HT-29 (cell line): ENCODE measurements around the gene CBX2. TPM values are rescaled to one million over a fixed set of nuclear protein-coding genes. Genes with fewer than 3 reads are reported as not detected.

Source experiments
- DNase-seq: peaks from one replicate; pipeline ENCODE4 v3.0.0-alpha.2; 2015; ENCODE audit warnings: low spot score
- total RNA-seq: library from RNA; depleted of rRNA; stranded (reverse); fragments of >200 nt; shearing (Covaris generic); gene quantifications from 2 replicates; pipeline ENCODE4 v1.2.3, GENCODE V29; 2014

Gene CBX2
- total RNA-seq, 1 experiment from 2014 or later = 13.4 TPM

DNA sequence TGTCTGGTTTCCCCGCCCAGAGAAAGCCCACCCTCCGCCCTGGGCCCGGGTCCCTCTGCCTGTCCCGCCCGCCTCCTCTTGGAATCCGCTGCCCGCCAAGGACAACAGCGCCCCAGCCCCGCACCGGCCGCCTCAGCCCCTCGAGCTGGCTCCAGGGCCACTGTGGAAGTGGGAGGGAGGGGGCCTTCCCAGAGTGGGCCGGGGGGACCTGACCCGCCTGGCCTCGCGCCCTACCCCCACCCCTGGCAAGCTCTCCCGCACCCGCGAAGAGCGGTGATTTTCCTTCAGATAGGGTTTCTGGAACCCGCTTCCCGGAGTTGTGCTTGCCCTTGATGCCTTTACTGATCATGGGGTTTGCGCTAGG is 21.2 kb downstream of the CBX2 start:
- DNase-seq = no peak

DNA sequence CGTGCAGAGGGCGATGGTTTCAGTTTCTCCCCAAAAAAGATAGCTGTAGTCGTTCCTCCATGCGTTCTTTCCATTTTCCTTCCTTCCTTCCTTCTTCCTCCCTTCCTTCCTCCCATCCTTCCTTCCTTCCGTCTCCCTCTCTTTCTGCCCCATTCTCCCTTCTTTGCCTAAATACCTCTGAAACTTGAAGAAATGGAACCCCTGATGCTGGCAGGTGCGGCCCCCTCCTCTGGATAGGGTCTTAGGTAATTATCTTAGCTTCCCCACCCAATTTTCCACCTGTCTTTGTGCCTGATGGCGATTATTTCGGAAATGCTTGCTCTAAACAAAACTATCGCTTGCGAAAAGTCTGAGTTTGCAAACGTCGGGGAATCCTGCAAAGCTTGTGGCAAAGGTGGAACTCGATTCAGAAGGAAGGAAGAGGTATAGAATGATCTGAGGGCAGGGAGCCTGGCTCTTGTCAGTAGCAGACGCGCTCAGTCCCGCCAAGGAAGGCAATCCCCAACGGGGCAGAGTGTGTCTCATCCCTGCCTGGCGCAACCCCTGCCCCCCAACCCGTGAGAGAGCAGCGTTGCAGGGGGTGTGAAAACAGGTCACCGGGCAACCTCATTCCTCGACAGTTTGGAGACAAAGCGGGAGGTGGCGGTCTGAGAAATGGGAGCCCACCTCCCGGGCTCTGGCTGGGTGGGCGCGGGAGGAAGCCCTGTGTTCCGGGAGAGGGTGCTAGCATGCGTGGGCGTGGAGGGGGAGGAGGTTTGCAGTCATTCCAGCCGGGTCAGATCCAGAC is 21.8 kb downstream of the CBX2 start:
- no peak for DNase-seq

DNA sequence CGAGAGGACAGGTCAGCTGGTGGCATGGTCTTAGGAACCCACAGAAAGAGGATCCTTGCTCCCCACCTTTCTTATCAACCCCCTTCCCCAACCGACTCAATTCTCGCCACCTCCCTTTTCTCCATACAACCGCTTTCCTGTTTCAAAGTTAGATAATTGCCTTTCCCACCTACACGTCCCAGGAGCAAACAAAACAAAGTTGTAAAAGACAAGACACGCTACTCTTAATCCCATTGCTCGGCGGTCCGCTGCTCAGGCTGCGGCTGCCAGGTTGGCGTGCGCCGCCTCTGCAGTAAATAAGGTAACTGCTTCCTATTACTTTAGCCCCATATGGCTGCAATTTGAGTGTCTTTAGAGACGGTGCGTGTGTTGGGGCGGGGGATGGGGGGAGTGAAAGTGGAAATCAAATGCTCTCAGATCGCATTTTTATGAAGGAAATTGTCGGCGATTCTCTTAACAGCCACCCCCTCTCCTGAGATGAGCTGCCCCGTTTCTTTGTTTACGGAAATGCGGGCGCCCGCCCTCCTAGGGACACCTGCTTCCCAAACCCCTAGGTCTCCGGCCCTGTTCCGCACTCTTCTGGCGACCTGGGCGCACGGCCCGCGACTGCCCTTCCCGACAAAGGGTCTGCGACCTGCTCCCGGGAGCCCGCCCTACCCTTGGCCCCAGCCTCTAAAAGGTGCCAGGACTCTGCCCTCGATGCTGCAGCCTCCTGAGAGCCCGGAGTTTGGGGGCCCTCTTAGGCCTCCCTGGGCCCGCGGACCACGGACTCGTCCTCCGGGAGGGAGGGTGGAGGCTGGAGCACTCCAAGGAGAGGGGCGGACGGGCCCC is 22.6 kb downstream of the CBX2 start:
- peak; percentile 66 for DNase-seq

DNA sequence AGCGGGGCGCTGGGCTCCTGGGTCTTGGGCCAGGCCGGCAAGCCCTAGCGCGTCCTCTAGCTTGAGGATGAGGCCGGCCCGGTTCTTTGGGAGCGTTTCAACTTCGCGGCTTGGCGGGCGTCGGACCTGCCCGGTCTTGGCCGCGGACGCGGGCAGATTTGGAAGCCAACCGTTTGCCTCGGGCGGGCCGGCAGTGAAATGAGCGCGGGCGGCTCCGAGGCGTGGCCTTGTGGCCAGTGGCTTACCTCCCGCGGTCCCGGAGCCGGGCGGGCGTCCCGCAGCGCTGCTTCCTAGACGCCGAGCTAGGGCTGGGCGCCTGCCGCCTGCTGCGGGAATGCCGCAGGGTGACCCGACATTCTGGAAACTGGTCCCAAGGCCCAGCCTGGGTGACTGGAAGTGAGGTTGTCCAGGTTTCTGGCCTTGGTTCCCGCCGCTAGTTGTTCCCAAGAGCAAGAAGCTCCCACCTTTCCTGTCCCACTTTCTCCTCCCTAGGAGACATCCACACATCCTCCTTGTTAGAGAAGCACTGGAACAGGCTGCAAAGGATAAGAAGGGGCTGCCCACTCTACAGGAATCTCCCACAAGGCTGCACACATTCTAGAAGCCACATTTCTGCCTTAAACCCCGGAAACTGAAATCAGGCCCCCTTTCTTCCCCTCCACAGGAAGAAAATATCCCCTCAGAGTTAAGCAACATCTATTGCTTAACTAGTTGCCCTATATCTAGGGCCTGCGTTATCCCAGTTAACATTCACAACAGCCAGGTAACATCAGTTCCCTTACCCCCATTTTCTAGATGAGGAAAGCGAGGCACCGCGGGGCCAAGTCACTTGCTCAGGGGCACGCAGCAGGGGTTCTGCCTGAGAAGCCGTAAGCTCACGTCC is 23.4 kb downstream of the CBX2 start:
- DNase-seq = no peak

DNA sequence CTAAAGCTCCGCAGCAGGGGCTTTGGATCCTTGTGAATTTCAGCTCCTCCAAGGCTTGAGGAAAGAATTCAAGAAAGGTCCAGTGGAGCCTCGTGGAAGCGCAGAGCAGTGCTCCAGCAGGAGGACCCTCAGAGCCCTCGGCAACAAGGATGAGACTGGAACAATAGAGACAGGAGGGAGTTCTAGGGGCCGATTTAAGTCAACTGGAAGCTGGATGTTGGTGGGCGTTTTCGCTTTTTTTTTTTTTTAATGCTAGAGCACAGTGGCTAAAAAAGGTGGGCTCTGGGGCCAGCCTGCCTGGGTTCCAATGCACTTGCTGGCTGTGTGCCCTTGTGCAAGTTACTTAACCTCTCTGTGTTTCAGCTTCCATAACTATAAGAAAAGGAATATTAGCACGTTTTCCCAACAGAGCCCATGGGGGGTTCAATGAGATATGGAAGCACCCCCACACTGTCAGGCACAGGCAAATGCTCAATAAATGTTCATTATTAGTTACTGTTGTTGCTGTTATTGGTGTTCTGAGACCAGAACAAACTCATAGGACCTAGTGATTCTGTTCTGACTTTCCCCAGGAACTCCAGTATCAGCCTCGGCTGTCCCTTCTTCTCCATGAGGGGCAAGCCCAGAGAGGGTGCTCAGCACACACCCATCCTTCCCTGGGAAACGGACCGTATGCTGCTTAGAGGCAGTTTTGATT is 24.2 kb downstream of the CBX2 start:
- no peak for DNase-seq

DNA sequence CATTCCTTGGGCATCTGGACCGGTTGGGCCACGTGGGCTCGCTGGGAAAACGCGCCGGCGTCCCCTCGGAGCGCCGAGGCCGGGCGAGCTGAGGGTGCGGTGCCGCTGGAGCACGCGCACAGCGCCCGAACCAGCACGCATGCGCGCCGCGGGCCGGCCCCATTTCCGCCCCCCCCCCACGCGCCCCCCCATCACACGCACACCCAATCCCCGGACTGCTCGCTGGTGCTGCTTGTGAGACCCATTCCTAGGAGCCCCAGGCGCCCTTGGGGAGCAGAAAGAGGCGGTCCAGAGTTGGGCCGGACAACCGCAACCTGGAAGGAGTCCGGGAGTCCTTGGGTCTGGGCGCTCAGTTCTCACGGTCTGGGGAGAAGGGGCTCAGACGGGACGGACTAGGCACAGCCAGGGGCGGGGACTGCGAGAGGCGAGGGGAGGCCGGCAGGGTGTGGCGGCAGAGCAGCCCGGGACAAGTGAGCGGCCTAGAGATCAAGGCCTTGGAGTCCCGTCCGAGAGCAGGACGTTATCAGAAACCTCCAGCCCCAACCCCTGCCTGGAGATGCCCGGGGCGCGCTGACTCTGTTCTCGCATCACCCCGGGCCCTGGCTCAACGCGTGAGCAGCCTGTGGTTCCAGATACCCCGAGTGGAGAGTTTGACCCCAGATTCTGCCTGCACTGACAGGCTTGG is 24.9 kb downstream of the CBX2 start:
- no peak for DNase-seq

DNA sequence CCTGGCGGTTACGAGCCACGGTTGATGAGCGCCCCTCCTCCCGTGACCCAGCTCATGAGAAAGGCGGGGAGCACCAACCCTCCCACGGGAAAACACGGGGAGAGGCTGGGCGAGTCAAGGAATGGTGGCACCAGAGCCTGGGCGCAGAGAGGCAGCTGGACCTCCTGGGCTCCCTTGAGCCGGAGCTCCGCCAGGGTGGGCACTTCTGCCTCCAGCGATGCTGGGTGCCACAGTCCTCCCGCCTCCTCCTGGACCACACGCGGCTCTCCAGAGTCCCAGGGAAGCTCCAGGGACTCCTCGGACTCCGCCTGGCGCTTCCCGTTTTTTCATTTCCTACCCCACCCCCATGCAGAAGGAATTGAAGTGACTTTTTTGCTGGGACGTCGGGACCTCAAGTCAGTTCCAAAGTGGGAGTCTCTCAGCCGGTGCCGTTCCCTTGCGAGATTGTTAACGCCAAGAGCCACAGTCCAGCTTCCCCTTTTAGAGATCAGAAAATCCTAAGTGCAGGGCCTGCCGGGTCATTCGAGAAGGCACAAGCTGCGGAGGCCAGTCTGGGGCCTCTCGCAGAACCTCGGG is 25.6 kb downstream of the CBX2 start:
- no peak for DNase-seq

DNA sequence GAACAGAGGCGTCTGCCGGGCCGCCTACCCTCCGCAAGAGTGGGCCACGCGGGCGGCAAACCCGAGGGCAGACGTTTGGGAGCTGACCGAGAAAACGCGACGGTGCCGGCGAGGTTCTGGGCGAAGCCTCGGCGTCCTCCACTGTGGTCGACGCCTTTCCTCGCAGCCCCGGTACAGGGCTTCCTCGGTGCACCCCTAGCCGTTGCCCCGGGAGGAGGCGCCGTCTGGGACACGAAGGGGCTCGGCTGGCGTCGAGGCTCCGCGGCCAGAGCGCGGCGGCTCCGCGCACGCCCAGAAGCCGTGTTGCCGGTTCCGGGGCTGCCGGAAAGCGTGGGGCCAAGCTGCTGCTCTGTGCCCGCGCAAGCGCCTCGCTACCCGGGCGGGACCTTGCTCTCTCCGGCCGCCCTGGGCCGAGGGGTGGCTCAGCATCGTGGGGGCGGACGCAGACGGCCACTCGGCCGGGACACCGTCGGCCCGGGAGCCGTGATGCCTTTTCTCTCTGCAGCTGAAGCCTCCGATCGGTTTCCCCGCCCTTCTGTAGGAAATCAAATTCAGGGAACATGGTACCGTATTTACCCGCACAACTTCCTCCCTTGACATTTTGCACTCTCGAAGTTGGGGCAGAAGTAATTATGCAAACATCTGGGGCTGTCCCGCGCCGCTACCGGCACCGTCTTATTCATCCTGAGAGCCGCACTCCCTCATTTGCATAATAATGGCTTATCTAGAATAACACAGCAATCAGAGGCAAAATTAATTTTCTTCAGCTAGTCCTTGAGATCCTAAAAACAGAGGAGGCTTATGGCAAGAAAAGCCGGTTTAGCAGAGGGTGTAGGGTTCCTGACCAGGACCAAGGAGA is 26.3 kb downstream of the CBX2 start:
- DNase-seq = no peak

DNA sequence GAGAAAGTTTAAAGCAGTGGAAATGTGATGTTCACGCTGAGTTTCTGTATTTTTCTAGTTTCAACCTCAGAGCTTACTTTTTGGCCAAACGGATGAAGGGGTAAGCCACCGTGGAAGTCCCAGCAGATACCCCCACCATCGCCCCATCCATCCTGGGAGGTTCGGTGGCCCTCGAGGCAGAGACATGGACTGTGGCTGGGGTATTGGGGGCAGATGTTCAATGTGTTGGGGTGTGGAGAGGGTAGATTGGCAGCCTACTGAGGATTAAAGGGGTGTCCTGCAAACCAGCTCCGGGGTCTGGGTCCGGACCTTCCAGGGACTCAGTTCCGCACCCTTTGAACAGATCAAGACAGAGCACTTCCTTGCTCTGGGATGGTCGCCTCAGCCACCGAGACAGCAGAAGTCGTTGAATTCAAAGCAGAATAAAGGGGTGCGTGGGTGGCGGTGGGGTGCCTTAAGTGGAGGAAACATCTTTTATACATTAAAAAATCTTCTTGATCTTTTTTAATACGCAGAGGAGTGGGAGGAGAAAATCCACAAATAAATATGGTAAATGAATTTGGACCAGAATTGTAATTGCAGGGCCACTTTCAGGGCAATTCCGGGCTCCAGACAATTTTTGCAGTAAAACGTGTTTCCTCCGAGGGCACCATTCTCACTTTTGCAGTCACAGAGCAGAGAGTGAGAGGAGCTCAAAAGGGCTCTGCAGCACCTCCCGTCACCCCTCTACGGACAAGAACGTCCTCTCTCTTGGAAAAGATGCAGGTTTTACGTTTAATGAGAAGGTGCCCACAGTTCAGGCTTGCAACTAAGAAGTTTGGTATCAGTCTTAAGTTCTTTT is 27.1 kb downstream of the CBX2 start:
- no peak for DNase-seq

DNA sequence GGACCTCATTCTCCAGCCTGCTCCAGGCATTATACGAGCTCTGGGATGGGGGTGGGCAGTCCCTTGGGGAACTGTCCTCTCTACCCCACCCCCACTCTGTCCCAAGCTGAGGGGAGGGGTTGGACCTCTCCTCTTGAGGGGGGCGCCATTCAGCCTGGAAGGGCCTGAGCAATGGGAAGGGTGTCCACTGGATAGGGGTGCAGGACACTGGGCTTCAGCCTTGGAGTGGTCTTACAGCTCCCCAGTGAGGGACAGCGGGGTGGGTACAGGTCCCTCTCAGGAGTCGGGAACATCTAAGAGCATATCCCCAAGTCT is 28.5 kb downstream of the CBX2 start:
- DNase-seq = no peak

DNA sequence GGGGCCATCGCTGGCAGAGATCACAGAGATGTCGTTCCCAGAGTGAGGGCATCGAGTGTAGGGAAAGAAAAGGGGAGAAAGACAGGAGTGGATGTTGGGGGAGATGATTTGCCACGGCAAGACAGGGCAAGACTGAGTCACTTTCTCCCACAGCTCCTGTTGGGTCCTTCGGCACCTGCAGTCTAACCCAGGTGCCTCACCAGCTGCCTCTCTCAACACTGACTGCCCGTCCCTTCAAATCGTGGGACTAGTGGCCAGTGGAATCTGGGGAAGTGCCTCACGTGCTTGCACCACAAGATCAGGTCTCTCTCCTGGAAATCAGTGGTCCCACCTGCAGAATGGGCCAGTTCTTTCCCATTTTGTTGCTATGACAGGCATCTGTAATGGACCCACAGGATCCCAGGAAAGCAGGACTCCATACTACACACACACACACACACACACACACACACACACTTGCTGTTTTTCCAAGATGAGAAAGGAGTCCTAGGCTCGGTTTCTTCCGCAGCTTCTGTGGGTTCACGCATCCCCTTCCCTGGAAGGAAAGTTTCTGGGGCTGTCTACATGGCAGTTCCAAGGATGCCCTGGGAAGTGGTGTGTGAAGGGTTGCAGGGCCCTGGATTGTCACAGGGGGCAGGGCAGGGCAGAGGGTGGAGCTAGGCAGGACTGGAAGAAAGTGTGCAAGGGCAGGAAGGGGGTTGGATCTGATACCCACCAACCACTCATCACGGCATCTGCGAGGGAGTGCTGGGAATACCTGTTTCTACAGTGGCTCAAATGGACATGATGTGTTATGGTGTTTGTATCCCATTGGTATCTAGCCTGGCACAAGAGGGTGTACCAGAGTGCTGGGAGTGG is 29.1 kb downstream of the CBX2 start:
- no peak for DNase-seq

DNA sequence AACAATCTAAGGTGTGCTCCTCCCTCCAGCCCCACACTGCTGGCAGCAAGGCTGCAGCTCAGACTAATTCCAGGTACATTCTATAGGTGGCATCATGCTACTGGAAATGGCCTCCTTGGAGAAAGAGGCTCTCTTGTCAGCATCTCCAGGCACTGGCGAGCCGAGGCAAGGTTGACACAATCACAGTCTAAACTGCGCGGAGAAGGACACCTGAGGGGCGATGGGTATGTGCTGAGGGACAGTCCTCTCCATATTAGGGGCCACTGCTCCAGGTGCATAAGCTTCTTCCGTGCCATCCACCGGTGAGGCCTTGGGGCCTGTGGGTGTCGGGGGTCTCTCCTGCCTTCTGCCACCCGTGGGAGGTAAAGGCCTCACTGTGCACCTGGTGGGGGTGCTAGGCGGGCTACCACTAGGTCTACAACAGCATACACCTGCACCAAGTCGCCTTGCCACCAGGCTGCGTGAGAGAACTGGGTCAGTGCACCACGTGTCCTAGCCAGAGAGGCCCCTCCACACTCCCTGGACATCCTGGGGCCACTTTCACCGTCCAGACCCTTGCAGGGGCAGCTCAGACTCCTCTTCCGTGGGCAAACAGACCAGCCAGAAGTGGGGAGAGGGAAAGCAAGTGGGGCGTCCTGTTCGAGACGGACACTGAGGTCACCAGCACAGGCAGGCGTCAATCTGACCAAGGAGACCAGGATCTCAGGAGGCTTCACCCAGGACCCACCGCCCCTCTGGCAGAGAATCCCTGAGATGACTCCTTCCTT is 31.0 kb downstream of the CBX2 start:
- DNase-seq = peak; percentile 76

DNA sequence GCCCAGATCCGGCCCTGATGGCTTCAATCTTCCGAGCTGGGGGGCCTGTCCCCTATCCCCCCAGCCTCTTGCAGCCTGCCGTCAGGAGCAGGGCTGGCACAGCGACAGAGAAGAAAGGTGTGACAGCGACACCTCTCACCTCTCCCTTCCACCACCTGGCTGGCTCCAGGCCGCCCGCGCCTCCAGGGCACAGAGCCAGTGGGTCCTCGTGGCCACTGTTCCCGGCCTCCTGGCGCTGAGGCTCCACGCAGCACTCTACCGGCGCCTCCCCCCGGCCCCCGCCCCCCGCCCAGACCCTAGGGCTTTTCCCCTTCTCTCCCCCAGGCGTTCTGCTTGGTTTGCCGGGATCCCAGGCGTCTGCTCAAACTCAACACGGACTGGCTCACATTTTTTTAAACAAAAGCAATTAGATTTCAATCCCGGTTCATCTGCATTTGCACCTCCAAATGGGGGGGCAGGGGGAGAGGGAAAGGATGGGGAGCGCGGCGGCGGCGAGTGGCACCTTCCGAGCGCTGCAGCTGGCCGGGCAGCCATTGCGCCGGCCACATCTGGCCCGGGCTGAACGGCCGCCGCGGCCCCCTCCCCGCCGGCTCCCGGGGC is 31.7 kb downstream of the CBX2 start:
- DNase-seq = peak; percentile 61

DNA sequence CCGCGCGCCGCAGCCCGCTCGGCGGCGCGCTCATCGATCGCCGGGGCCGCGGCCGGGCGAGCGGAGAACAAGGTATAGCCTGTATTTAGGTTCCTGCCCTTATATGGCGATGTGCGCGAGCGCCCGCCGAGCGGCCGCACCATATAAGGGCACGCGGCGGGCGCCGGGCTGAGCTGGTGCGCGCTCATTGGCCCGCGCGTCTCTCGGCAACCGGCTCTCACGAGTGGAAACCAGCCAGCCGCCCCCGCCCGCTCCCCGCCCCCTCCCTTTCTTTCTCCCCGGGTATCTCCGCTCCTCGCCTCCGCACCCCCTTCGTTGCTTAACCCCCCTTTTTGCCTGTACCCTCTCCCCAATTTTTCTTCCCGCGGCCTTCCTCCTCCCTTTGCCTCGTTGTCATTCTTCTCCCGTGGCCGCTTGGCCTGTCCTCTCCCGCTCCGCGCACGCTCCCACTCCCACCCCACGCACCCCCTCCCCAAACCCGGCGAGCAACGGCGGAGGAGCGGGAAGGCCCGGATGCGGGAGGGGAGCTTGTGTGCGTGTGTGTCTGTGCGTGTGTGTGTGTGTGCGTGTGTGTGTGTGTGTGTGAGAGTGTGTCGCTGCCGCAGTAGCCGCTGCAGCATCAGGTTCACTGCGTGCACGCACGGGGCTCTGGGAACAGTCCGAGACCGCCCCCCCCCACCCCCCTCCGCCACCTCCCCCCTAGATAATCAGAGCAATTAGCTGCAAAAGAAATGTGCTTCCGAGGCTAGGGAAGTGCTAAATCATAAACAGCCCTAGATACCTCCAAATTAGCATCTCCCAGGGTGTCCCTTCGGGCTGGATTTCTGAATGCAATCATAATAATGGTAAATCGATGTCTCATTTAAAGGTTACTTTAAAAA is 32.4 kb downstream of the CBX2 start:
- DNase-seq = peak; percentile 89
